CD4-positive, CD25-positive, alpha-beta regulatory T cell (primary cell): ENCODE data around the gene ACTR3. TPM values are rescaled to one million over a fixed set of nuclear protein-coding genes. Genes with fewer than 3 reads are reported as not detected.

Experiments used
- ATAC-seq, 2 donors: fragments of 150-1000 bp; cut with Tn5 transposase; one replicate each; pipeline ENCODE4 v1.10.0; 2021; ENCODE audit warnings: low read depth in 2 of 2, moderate number of reproducible peaks in 2 of 2, moderate library complexity in 1 of 2
- DNase-seq, 3 donors: peaks; one replicate each; pipeline versions ENCODE4 v3.0.0 to v3.0.0-alpha.2; 2012 to 2022; ENCODE audit warnings: mixed read lengths in 1 of 3
- H3K27ac ChIP-seq: one replicate; pipeline ENCODE4 v1.7.0; 2013; ENCODE audit warnings: mild to moderate bottlenecking, low read length; ENCODE audit not compliant: insufficient read depth, poor library complexity, severe bottlenecking
- H3K27me3 ChIP-seq: one replicate; pipeline ENCODE4 v1.7.0; 2013; ENCODE audit warnings: low read length; ENCODE audit not compliant: control insufficient read depth, insufficient read depth
- H3K36me3 ChIP-seq: one replicate; pipeline ENCODE4 v1.7.0; 2013; ENCODE audit warnings: mild to moderate bottlenecking, low read length, moderate library complexity; ENCODE audit not compliant: control insufficient read depth, insufficient read depth
- H3K4me1 ChIP-seq: 2 replicates; pipeline ENCODE4 v1.7.0; 2013; ENCODE audit warnings: mild to moderate bottlenecking, low read length; ENCODE audit not compliant: insufficient read depth, control insufficient read depth, poor library complexity, severe bottlenecking
- H3K4me3 ChIP-seq: one replicate; pipeline ENCODE4 v1.7.0; 2013; ENCODE audit warnings: low read depth, mild to moderate bottlenecking, low read length, moderate library complexity
- H3K9me3 ChIP-seq, 2 experiments: 1 replicate in 1 of 2; 2 replicates in 1 of 2; pipeline ENCODE4 v1.7.0; 2013; ENCODE audit warnings: low read length in 2 of 2, mild to moderate bottlenecking in 1 of 2, moderate library complexity in 1 of 2; ENCODE audit not compliant: control insufficient read depth in 2 of 2
- H3K27ac Mint-ChIP-seq, 3 donors: one replicate each; pipeline ENCODE4 v1.8.0; 2020 to 2022; ENCODE audit warnings: mild to moderate bottlenecking in 3 of 3, mixed read lengths in 3 of 3, moderate library complexity in 2 of 3
- H3K27me3 Mint-ChIP-seq: one replicate; pipeline ENCODE4 v1.8.0; 2022; ENCODE audit warnings: mild to moderate bottlenecking, mixed read lengths
- H3K36me3 Mint-ChIP-seq: one replicate; pipeline ENCODE4 v1.8.0; 2020; ENCODE audit warnings: mixed read lengths
- H3K4me1 Mint-ChIP-seq, 4 donors: one replicate each; pipeline ENCODE4 v1.8.0; 2020 to 2022; ENCODE audit warnings: mixed read lengths in 4 of 4, mild to moderate bottlenecking in 1 of 4
- H3K4me3 Mint-ChIP-seq, 4 donors: one replicate each; pipeline ENCODE4 v1.8.0; 2020 to 2022; ENCODE audit warnings: mild to moderate bottlenecking in 4 of 4, mixed read lengths in 4 of 4, moderate library complexity in 3 of 4
- H3K9me3 Mint-ChIP-seq, 7 donors: one replicate each; pipeline ENCODE4 v1.8.0; 2020 to 2022; ENCODE audit warnings: mixed read lengths in 7 of 7, mild to moderate bottlenecking in 3 of 7, moderate library complexity in 2 of 7
- polyA plus RNA-seq, 4 donors: library from polyadenylated mRNA; unstranded; fragments of 300-500 nt; fragmentation: Illumina TruSeq; gene quantifications; one replicate each; pipeline ENCODE4 v1.2.3, GENCODE V29; 2021
- total RNA-seq: library from RNA; stranded (reverse); gene quantifications from one replicate; pipeline ENCODE4 v1.2.3, GENCODE V29; 2022

ACTR3 gene
- total and polyA plus RNA-seq, 5 donors from 2014 or later = 328 to 718 (median 576) TPM

GRCh38 chr2:113876503-113877387 is 13.1 kb upstream of the ACTR3 start:
- DNase-seq (peak; percentile 39 to 97 (median 78)), ATAC-seq (peak; percentile 91)
- peak overlapping the region; percentile 48 for H3K27ac ChIP-seq
- peaks cover 4% of the 10 kb centered on the region for H3K36me3 ChIP-seq
- no peaks in the 10 kb centered on the region for H3K9me3 ChIP-seq
- Mint-ChIP-seq H3K36me3 (peaks cover 13% of the 10 kb centered on the region), H3K27me3 (no peaks in the 10 kb centered on the region), H3K4me1 (peaks cover 16 to 55% (median 39%) of the 10 kb centered on the region in 4 donors), H3K9me3 (no peaks in the 10 kb centered on the region), H3K4me3 (peak overlapping the region; percentile 43 to 74 (median 66)), H3K27ac (peak overlapping the region; percentile 88 to 99 (median 96))
- H3K4me1 ChIP-seq = peaks cover 27% of the 10 kb centered on the region
- no peaks in the 10 kb centered on the region for H3K27me3 ChIP-seq
- peak overlapping the region; percentile 61 for H3K4me3 ChIP-seq

- Mint-ChIP-seq H3K27ac (peak overlapping the region; percentile 88 to 99 (median 96)), H3K4me1 (peaks cover 16 to 49% (median 40%) of the 10 kb centered on the region in 4 donors), H3K4me3 (peak overlapping the region; percentile 17 to 73 (median 35)), H3K27me3 (no peaks in the 10 kb centered on the region), H3K9me3 (no peaks in the 10 kb centered on the region), H3K36me3 (peaks cover 14% of the 10 kb centered on the region)
- DNase-seq (peak in 1 of 3 donors; percentile 47), ATAC-seq (no peak)
- H3K27me3 ChIP-seq = no peaks in the 10 kb centered on the region
- peaks cover 9% of the 10 kb centered on the region for H3K36me3 ChIP-seq
- H3K4me1 ChIP-seq = peaks cover 27% of the 10 kb centered on the region
- no peaks in the 10 kb centered on the region for H3K9me3 ChIP-seq
- H3K27ac ChIP-seq = peak overlapping the region; percentile 48
- no peak overlapping the region for H3K4me3 ChIP-seq
Observed at GRCh38 chr2:113877711-113878598, 11.9 kb upstream of the ACTR3 start.

- H3K36me3 ChIP-seq = peaks cover 9% of the 10 kb centered on the region
- H3K4me1 ChIP-seq = peaks cover 27% of the 10 kb centered on the region
- no peak for DNase-seq
- peak overlapping the region in 2 of 4 donors; percentile 41 to 58 for H3K4me3 Mint-ChIP-seq
- no peak overlapping the region for H3K27ac ChIP-seq
- peaks cover 16 to 45% (median 35%) of the 10 kb centered on the region in 4 donors for H3K4me1 Mint-ChIP-seq
- no peaks in the 10 kb centered on the region for H3K9me3 ChIP-seq
- H3K4me3 ChIP-seq = no peak overlapping the region
- H3K27ac Mint-ChIP-seq = peak overlapping the region; percentile 43 to 79 (median 65)
- H3K27me3 Mint-ChIP-seq = no peaks in the 10 kb centered on the region
- H3K36me3 Mint-ChIP-seq = peaks cover 13% of the 10 kb centered on the region
- no peak for ATAC-seq
- no peaks in the 10 kb centered on the region for H3K27me3 ChIP-seq
- H3K9me3 Mint-ChIP-seq = no peaks in the 10 kb centered on the region
Observed at GRCh38 chr2:113878743-113879142, 11.1 kb upstream of the ACTR3 start.

GRCh38 chr2:113879457-113879856 is 10.4 kb upstream of the ACTR3 start:
- Mint-ChIP-seq H3K4me1 (peaks cover 16 to 41% (median 29%) of the 10 kb centered on the region in 4 donors), H3K27ac (peak overlapping the region in 1 of 3 donors; percentile 43)

GRCh38 chr2:113886479-113887008 is 3.3 kb upstream of the ACTR3 start:
- Mint-ChIP-seq H3K9me3 (no peaks in the 10 kb centered on the region), H3K36me3 (peaks cover 3% of the 10 kb centered on the region), H3K4me1 (peaks cover 41 to 56% (median 50%) of the 10 kb centered on the region in 4 donors), H3K27ac (peak overlapping the region; percentile 74 to 87 (median 85)), H3K4me3 (peak overlapping the region; percentile 54 to 99 (median 75)), H3K27me3 (no peaks in the 10 kb centered on the region)
- no peaks in the 10 kb centered on the region for H3K9me3 ChIP-seq
- peak overlapping the region; percentile 96 for H3K4me3 ChIP-seq
- peaks cover 7% of the 10 kb centered on the region for H3K36me3 ChIP-seq
- no peaks in the 10 kb centered on the region for H3K27me3 ChIP-seq
- H3K4me1 ChIP-seq = peaks cover 45% of the 10 kb centered on the region
- H3K27ac ChIP-seq = peak overlapping the region; percentile 37
- DNase-seq = peak in 2 of 3 donors; percentile 24 to 77
- ATAC-seq = no peak

More at GRCh38 chr2:113879457-113879856, 10.4 kb upstream of the ACTR3 start:
- Mint-ChIP-seq H3K4me3 (peak overlapping the region in 1 of 4 donors; percentile 58), H3K9me3 (no peaks in the 10 kb centered on the region), H3K27me3 (no peaks in the 10 kb centered on the region), H3K36me3 (peaks cover 7% of the 10 kb centered on the region)
- Histone ChIP-seq H3K4me1 (peaks cover 27% of the 10 kb centered on the region), H3K27me3 (no peaks in the 10 kb centered on the region), H3K9me3 (no peaks in the 10 kb centered on the region), H3K27ac (no peak overlapping the region), H3K4me3 (no peak overlapping the region), H3K36me3 (peaks cover 9% of the 10 kb centered on the region)
- ATAC-seq = no peak
- DNase-seq = no peak

GRCh38 chr2:113887009-113887792 is 2.7 kb upstream of the ACTR3 start:
- peak overlapping the region; percentile 96 for H3K4me3 ChIP-seq
- peaks cover 2% of the 10 kb centered on the region for H3K36me3 ChIP-seq
- Mint-ChIP-seq H3K4me1 (peaks cover 46 to 62% (median 55%) of the 10 kb centered on the region in 4 donors), H3K27ac (peak overlapping the region; percentile 74 to 87 (median 85)), H3K36me3 (peaks cover 8% of the 10 kb centered on the region), H3K4me3 (peak overlapping the region; percentile 54 to 99 (median 75)), H3K9me3 (no peaks in the 10 kb centered on the region), H3K27me3 (no peaks in the 10 kb centered on the region)
- H3K27me3 ChIP-seq = no peaks in the 10 kb centered on the region
- H3K9me3 ChIP-seq = no peaks in the 10 kb centered on the region
- H3K4me1 ChIP-seq = peaks cover 51% of the 10 kb centered on the region
- DNase-seq (no peak), ATAC-seq (no peak)
- H3K27ac ChIP-seq = peak overlapping the region; percentile 37
